A375 (cell line): ENCODE data around the gene LINC00305. TPM values are rescaled to one million over a fixed set of nuclear protein-coding genes. Genes with fewer than 3 reads are reported as not detected.

Experiments
- total RNA-seq: library from RNA; depleted of rRNA; stranded (reverse); fragments of >200 nt; shearing (Covaris generic); gene quantifications from 2 replicates; pipeline ENCODE4 v1.2.3, GENCODE V29; 2014; rRNA removed

The LINC00305 gene
- total RNA-seq = not detected in 2 replicates

GRCh38 chr18:64148988-64149387 lies at the start of gene LINC00305:
LINC00305 (minus strand) TSS chr18:64149088.

Other genes starting within 250 kb of the LINC00305 start
- gene SERPINB10, start 241.1 kb downstream of the LINC00305 start, total RNA-seq = not detected in 2 replicates
- not detected in 2 replicates for gene HMSD, start 199.8 kb downstream of the LINC00305 start, total RNA-seq
- 22.9 and 26.9 TPM in 2 replicates for gene SERPINB8, start 179.0 kb downstream of the LINC00305 start, total RNA-seq